ENCODE data around the gene NOP14. TPM values are rescaled to one million over a fixed set of nuclear protein-coding genes. Genes with fewer than 3 reads are reported as not detected.
"Not testable (repeated sequence)": the region's sequence is repeated elsewhere in the genome, so short reads cannot be mapped to it uniquely, and the experiment has no call there.

The NOP14 gene
- total RNA-seq, 2 donors from 2014 or later = 16.0 to 17.8 TPM

DNA sequence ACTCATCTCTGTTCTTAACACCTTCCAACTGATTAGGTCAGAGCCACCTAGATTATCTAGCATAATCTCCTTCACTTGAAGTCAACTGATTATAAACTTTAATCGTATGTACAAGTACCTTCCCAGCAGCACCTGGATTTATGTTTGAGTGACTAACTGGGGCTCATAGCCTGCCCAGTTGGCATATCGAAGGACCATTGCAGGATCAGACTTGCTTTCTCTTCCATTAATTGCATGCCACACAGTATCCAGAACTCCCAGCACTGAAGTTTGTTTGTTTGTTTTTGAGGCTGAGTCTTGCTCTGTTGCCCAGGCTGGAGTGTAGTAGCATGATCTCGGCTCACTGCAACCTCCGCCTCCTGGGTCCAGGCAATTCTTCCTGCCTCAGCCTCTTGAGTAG, 28.0 kb upstream of the NOP14 start:
- H3K4me1 ChIP-seq (replicated peaks) = no peaks in the 10 kb centered on the region
- 57% methylated on average over 4 of the region's 4 CpGs for WGBS
- no peak overlapping the region for H3K27ac ChIP-seq
- intact Hi-C loops (cut with DNase I) = no loop called here
- H3K27me3 ChIP-seq (replicated peaks; ENCODE audit: insufficient read depth) = no peaks in the 10 kb centered on the region
- TF ChIP-seq, protein P1, sequence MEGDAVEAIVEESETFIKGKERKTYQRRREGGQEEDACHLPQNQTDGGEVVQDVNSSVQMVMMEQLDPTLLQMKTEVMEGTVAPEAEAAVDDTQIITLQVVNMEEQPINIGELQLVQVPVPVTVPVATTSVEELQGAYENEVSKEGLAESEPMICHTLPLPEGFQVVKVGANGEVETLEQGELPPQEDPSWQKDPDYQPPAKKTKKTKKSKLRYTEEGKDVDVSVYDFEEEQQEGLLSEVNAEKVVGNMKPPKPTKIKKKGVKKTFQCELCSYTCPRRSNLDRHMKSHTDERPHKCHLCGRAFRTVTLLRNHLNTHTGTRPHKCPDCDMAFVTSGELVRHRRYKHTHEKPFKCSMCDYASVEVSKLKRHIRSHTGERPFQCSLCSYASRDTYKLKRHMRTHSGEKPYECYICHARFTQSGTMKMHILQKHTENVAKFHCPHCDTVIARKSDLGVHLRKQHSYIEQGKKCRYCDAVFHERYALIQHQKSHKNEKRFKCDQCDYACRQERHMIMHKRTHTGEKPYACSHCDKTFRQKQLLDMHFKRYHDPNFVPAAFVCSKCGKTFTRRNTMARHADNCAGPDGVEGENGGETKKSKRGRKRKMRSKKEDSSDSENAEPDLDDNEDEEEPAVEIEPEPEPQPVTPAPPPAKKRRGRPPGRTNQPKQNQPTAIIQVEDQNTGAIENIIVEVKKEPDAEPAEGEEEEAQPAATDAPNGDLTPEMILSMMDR (IDR thresholded peaks at IDR 0.05) = no peak
- TF ChIP-seq POLR2A (IDR thresholded peaks at IDR 0.05) (no peak), POLR2AphosphoS5 (IDR thresholded peaks at IDR 0.05) (no peak)
- H3K4me3 ChIP-seq = no peak overlapping the region
- no peaks in the 10 kb centered on the region for H3K9me3 ChIP-seq
- no peaks in the 10 kb centered on the region for H3K36me3 ChIP-seq
- DNase-seq (ENCODE audit: low spot score) = no peak

DNA sequence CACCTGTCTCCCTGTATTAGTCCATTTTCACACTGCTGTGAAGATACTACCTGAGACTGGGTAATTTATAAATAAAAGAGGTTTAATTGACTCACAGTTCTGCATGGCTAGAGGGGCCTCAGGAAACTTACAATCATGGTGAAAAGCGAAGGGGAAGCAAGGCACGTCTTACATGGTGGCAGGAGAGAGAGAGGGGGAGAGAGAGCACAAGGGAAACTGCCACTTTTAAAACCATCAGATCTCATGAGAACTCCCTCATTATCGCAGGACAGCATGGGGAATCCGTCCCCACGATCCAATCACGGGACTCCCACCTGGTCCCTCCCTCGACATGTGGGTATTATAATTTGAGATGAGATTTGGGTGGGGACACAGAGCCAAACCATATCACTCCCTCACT, 20.5 kb upstream of the NOP14 start:
- H3K4me1 ChIP-seq (replicated peaks); H3K4me3 ChIP-seq; intact Hi-C loops (cut with DNase I); H3K9me3 ChIP-seq; H3K36me3 ChIP-seq; H3K27ac ChIP-seq; DNase-seq (ENCODE audit: low spot score); H3K27me3 ChIP-seq (replicated peaks; ENCODE audit: insufficient read depth): not testable (repeated sequence)
- WGBS = 88% methylated on average over 7 of the region's 7 CpGs

DNA sequence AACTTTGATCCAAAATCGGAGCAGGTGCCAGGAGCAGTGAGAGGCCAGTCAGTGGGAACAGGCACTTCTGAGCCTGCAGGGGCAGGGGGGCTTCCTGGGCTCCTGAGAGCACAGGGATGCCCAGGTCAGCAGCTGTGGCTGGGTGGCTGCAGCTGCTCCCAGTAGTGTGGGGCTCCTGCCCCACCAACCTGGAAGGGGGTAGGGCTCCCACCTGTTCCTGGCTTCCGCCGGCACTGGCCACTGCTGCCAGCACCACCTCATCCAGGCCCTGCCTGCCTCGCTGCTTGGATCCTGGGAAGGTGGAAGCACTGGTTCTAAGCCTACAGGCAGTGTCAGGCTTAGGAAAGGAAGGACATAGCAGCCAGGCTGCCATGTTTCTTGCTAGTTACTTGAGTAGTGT, 18.8 kb upstream of the NOP14 start:
- 84% methylated on average over 4 of the region's 4 CpGs for WGBS
- no peak for DNase-seq (ENCODE audit: low spot score)
- no peaks in the 10 kb centered on the region for H3K36me3 ChIP-seq
- no peak overlapping the region for H3K27ac ChIP-seq
- intact Hi-C loops (cut with DNase I) = no loop called here
- no peak overlapping the region for H3K4me3 ChIP-seq
- no peaks in the 10 kb centered on the region for H3K9me3 ChIP-seq
- TF ChIP-seq POLR2AphosphoS5 (IDR thresholded peaks at IDR 0.05) = no peak
- TF ChIP-seq POLR2A (IDR thresholded peaks at IDR 0.05) = no peak
- TF ChIP-seq, protein P1 (IDR thresholded peaks at IDR 0.05) = no peak
- H3K4me1 ChIP-seq (replicated peaks) = no peaks in the 10 kb centered on the region
- no peaks in the 10 kb centered on the region for H3K27me3 ChIP-seq (replicated peaks; ENCODE audit: insufficient read depth)

DNA sequence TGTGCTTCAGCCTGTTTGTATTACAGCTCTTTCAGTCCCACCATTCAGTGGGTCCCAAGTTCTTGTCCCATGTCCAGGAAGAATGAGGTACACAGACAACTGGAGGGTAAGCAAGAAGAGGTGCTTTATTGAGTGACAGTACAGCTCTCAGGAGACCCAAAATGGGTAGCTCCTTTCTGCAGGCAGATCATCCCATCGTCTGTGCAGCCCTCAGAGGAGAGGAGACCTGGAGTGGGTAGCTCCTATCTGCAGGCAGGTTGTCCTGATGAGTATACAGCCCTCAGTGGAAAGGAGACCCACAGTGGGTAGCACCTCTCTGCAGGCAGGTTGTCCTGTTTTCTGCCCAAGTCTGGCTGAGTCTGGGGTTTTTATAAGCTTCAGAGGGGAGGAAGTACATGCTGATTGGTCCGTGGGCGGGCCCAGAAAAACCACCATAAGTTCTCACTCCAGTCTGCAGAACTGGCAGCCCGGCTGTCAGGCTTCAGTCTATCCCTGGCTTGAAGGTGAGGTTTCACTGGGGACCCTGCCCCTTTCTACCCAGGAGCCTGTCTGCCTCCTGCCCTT, 18.1 kb upstream of the NOP14 start:
- no peak for DNase-seq (ENCODE audit: low spot score)
- intact Hi-C loops (cut with DNase I) = no loop called here
- WGBS = 89% methylated on average over 4 of the region's 4 CpGs
- no peaks in the 10 kb centered on the region for H3K4me1 ChIP-seq (replicated peaks)
- H3K27ac ChIP-seq = no peak overlapping the region
- H3K27me3 ChIP-seq (replicated peaks; ENCODE audit: insufficient read depth) = no peaks in the 10 kb centered on the region
- H3K4me3 ChIP-seq = no peak overlapping the region
- H3K36me3 ChIP-seq = no peaks in the 10 kb centered on the region
- no peak for TF ChIP-seq POLR2AphosphoS5 (IDR thresholded peaks at IDR 0.05)
- TF ChIP-seq, protein P1 (IDR thresholded peaks at IDR 0.05) = no peak
- no peak for TF ChIP-seq POLR2A (IDR thresholded peaks at IDR 0.05)
- no peaks in the 10 kb centered on the region for H3K9me3 ChIP-seq

DNA sequence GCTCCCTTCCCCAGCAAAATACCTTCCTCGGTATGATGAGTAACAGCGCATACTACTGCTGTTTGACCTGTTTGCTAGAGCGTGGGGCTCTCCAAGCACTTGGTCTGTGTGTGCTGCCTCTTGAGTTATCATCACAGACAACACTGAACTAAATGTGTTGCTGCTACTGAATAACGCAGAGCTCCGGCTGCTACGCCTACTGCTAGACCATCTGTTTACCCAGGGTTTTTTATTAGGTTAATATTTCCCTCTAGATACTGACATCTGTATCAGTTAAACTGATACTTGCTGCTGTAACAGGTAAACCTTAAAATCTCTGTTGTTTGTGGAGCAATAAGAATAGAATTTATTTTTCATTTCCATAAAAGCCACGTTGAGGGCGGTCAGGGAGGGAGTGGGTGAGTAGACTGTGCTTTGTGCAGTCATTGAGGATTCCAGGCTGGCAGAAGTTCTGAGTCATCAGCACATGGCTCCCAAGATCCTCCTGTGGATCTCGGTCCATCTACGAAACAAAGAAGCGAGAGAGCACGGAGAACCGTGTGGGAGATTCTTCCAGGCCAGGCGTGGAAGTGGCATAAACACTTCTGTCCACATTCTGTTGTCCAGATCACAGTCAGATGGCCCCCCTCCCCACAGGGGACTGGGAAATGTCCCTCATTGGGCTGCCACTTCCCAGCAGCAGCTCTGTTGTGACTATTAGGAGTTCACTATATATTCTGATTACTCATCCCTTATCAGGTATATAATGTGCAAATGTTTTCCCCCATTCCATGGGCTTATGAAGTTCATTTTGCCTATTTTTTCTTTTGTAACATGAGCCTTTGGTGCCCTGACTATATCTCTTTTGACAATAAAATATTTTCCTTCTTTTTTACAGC, 14.2 kb upstream of the NOP14 start:
- no peak for TF ChIP-seq POLR2A (IDR thresholded peaks at IDR 0.05)
- no peak for TF ChIP-seq POLR2AphosphoS5 (IDR thresholded peaks at IDR 0.05)
- TF ChIP-seq, protein P1 (IDR thresholded peaks at IDR 0.05) = no peak
- Histone ChIP-seq H3K4me3 (no peak overlapping the region), H3K4me1 (replicated peaks) (no peaks in the 10 kb centered on the region), H3K27ac (no peak overlapping the region), H3K27me3 (replicated peaks; ENCODE audit: insufficient read depth) (no peaks in the 10 kb centered on the region), H3K9me3 (no peaks in the 10 kb centered on the region), H3K36me3 (no peaks in the 10 kb centered on the region)
- DNase-seq (ENCODE audit: low spot score) = no peak
- intact Hi-C loops (cut with DNase I) = no loop called here
- WGBS = 68% methylated on average over 14 of the region's 14 CpGs
